GM21390 (cell line): ENCODE results near the gene ACACA.
A peak's percentile ranks its signal among the peaks of the same experiment; 100 is the strongest.
"Not testable (repeated sequence)": the region's sequence is repeated elsewhere in the genome, so short reads cannot be mapped to it uniquely, and the experiment has no call there.

Experiments
- ATAC-seq: cut with Tn5 transposase; IDR thresholded peaks from one replicate; pipeline ENCODE4 v1.9.1; 2021; ENCODE audit not compliant: unreplicated experiment

The ACACA gene

GRCh38 chr17:37182786-37183465 is 223.7 kb downstream of the ACACA start:
- ATAC-seq = no peak

- ATAC-seq = no peak
Observed at GRCh38 chr17:37180376-37180775, 226.3 kb downstream of the ACACA start.

GRCh38 chr17:37179893-37180292 is 226.7 kb downstream of the ACACA start:
- ATAC-seq = no peak

GRCh38 chr17:37177254-37177870 is 229.3 kb downstream of the ACACA start:
- ATAC-seq = no peak

- no peak for ATAC-seq
Observed at GRCh38 chr17:37176723-37177122, 229.9 kb downstream of the ACACA start.

GRCh38 chr17:37174205-37174604 is 232.4 kb downstream of the ACACA start:
- ATAC-seq = no peak

- no peak for ATAC-seq
Observed at GRCh38 chr17:37170881-37171425, 235.7 kb downstream of the ACACA start.

- ATAC-seq = no peak
Observed at GRCh38 chr17:37168731-37169353, 237.8 kb downstream of the ACACA start.

- no peak for ATAC-seq
Observed at GRCh38 chr17:37167756-37168155, 238.9 kb downstream of the ACACA start.

GRCh38 chr17:37164057-37164456 is 242.6 kb downstream of the ACACA start:
- ATAC-seq = no peak

- no peak for ATAC-seq
Observed at GRCh38 chr17:37162800-37163199, 243.8 kb downstream of the ACACA start.

- ATAC-seq = no peak
Observed at GRCh38 chr17:37160944-37161343, 245.7 kb downstream of the ACACA start.

GRCh38 chr17:37158290-37158689 is 248.3 kb downstream of the ACACA start:
- ATAC-seq = no peak

GRCh38 chr17:37148156-37148555 is 258.5 kb downstream of the ACACA start:
- ATAC-seq = no peak

- ATAC-seq = peak; percentile 89
Observed at GRCh38 chr17:37147301-37147812, 259.3 kb downstream of the ACACA start.

GRCh38 chr17:37146086-37147064 is 260.3 kb downstream of the ACACA start:
- ATAC-seq = no peak

- no peak for ATAC-seq
Observed at GRCh38 chr17:37144075-37144701, 262.4 kb downstream of the ACACA start.

GRCh38 chr17:37143558-37143957 is 263.1 kb downstream of the ACACA start:
- not testable (repeated sequence) for ATAC-seq

GRCh38 chr17:37142294-37142896 is 264.2 kb downstream of the ACACA start:
- ATAC-seq = no peak
